ENCODE results near the gene FHIT. TPM values are rescaled to one million over a fixed set of nuclear protein-coding genes. Genes with fewer than 3 reads are reported as not detected.

Gene FHIT
- polyA plus RNA-seq, 1 experiment: 0.11 TPM

DNA sequence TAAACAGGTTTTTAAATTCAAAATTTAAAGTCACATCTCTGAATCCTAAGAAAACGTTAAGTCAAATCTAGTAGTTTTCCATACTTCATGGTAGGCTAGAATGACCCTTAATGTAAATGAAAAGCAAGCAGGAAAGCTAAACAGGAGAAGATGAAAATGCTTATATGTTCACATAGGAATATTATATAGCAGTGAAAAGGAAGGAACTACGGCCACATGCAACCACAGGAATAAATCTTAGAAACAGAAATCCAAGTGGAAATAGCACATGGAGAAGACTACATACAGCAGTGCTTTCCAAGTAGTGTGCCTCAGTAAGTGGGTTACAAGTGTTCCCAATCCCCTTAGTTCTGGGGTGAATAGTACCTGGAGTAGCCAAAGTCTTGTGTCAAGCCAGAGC, 296.2 kb downstream of the FHIT start:
- Histone ChIP-seq H3K36me3 (ENCODE audit: control insufficient read depth, insufficient read depth, low read length) (no peaks in the 10 kb centered on the region), H3K4me3 (ENCODE audit: low read depth, low read length) (no peak overlapping the region), H3K27me3 (ENCODE audit: control insufficient read depth, insufficient read depth, low read length) (no peaks in the 10 kb centered on the region)
- TF ChIP-seq, protein P1, sequence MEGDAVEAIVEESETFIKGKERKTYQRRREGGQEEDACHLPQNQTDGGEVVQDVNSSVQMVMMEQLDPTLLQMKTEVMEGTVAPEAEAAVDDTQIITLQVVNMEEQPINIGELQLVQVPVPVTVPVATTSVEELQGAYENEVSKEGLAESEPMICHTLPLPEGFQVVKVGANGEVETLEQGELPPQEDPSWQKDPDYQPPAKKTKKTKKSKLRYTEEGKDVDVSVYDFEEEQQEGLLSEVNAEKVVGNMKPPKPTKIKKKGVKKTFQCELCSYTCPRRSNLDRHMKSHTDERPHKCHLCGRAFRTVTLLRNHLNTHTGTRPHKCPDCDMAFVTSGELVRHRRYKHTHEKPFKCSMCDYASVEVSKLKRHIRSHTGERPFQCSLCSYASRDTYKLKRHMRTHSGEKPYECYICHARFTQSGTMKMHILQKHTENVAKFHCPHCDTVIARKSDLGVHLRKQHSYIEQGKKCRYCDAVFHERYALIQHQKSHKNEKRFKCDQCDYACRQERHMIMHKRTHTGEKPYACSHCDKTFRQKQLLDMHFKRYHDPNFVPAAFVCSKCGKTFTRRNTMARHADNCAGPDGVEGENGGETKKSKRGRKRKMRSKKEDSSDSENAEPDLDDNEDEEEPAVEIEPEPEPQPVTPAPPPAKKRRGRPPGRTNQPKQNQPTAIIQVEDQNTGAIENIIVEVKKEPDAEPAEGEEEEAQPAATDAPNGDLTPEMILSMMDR (IDR thresholded peaks at IDR 0.05; ENCODE audit: insufficient read depth, low read depth, low read length): no peak
- POLR2A ChIA-PET: no interaction called here
- CTCF ChIA-PET: no interaction called here
- no peak for DNase-seq (ENCODE audit: low read depth)

DNA sequence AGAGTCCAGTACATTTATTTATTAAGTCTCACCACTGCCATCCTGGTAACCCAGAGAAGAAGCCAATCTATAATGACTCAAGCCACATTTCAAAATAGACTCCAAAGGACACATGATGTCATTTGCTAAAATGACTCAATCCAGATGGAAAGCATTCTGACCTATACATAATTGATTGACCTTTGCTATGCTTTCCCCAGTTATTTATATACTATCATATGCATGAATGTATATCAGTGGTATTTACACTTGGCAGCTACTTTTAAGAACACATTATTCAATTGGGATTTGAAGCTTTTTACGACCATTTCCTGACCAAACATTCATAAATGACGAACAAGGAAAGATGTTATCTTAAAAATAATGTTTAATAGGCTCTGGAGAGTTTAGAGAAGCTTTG, 297.2 kb downstream of the FHIT start:
- Histone ChIP-seq H3K27me3 (ENCODE audit: control insufficient read depth, insufficient read depth, low read length) (no peaks in the 10 kb centered on the region), H3K4me3 (ENCODE audit: low read depth, low read length) (no peak overlapping the region), H3K36me3 (ENCODE audit: control insufficient read depth, insufficient read depth, low read length) (no peaks in the 10 kb centered on the region)
- peak; percentile 4 for DNase-seq (ENCODE audit: low read depth)
- CTCF ChIA-PET: no interaction called here
- TF ChIP-seq, protein P1 (IDR thresholded peaks at IDR 0.05; ENCODE audit: insufficient read depth, low read depth, low read length): no peak
- POLR2A ChIA-PET: no interaction called here

DNA sequence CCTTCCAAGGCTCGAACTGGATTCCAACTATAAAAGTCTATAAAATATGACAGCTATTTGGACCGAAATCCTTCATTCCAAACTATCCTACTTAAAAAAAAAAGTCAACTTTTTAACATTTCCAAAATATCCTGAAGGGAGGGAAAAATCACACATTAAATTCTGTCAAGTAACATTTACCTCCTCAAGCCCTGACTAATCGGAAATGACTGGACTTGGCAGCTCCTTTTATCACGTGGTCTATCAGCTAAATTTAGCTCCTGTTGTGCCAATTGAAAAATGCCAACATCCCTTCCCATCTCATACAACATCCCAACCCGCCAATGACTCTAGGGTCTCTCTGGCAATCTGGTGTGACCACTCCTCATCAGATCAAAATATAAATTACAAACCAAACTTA, 297.9 kb downstream of the FHIT start:
- CTCF ChIA-PET: no interaction called here

DNA sequence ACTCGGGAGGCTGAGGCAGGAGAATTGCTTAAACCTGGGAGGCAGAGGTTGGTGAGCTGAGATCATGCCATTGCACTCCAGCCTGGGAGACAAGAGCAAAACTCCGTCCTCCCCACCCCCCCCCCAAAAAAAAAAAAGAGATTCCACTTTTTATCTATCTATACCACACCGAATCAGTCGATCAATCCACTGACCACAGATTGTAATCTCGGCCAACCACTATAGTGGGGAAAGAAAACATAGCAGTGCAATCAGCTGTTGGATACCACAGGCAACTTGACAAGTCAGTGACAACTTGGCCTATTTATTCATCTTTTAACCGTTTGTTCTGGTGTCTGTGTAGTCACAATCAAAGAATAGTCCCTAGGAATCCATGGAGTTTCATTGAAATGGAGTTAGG, 299.2 kb downstream of the FHIT start:
- no peak for DNase-seq (ENCODE audit: low read depth)
- Histone ChIP-seq H3K27me3 (ENCODE audit: control insufficient read depth, insufficient read depth, low read length) (no peaks in the 10 kb centered on the region), H3K36me3 (ENCODE audit: control insufficient read depth, insufficient read depth, low read length) (no peaks in the 10 kb centered on the region), H3K4me3 (ENCODE audit: low read depth, low read length) (no peak overlapping the region)
- CTCF ChIA-PET: no interaction called here
- POLR2A ChIA-PET: no interaction called here
- TF ChIP-seq, protein P1 (IDR thresholded peaks at IDR 0.05; ENCODE audit: insufficient read depth, low read depth, low read length): no peak

More for the DNA sequence above, 297.9 kb downstream of the FHIT start:
- no peak for DNase-seq (ENCODE audit: low read depth)
- POLR2A ChIA-PET: no interaction called here
- no peak overlapping the region for H3K4me3 ChIP-seq (ENCODE audit: low read depth, low read length)
- H3K27me3 ChIP-seq (ENCODE audit: control insufficient read depth, insufficient read depth, low read length): no peaks in the 10 kb centered on the region
- TF ChIP-seq, protein P1 (IDR thresholded peaks at IDR 0.05; ENCODE audit: insufficient read depth, low read depth, low read length): no peak
- no peaks in the 10 kb centered on the region for H3K36me3 ChIP-seq (ENCODE audit: control insufficient read depth, insufficient read depth, low read length)

DNA sequence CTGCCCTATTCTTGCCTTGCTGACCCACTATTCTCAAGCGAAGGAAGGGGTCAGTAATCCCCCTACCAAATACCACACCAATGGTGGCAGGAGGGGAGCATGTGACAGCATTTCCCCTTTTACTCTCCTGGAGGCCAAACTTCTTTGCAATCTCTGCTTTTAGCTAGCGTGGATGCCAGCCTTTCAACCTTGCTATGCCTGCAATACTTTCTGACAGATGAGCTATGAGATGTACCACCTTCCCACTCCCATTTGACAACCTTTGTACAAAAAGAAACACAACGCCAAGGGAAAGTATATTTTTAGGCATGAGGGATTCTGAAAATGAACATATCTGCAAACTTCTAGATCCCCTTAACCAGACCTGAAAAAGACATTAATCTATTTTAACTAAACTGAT, 302.1 kb downstream of the FHIT start:
- CTCF ChIA-PET: interaction anchor here (0.7 kb wide), 1 partner anchor 15 kb away, joined by 5 read pairs; no protein-coding TSS in a partner anchor
- POLR2A ChIA-PET: no interaction called here
- Histone ChIP-seq H3K4me3 (ENCODE audit: low read depth, low read length) (no peak overlapping the region), H3K27me3 (ENCODE audit: control insufficient read depth, insufficient read depth, low read length) (no peaks in the 10 kb centered on the region), H3K36me3 (ENCODE audit: control insufficient read depth, insufficient read depth, low read length) (no peaks in the 10 kb centered on the region)
- TF ChIP-seq, protein P1 (IDR thresholded peaks at IDR 0.05; ENCODE audit: insufficient read depth, low read depth, low read length): no peak
- no peak for DNase-seq (ENCODE audit: low read depth)

Measured in BJ (cell line).